CD4-positive, alpha-beta T cell (primary cell): Measurements from ENCODE around the gene SOWAHC. TPM values are rescaled to one million over a fixed set of nuclear protein-coding genes. Genes with fewer than 3 reads are reported as not detected.
"Not testable (repeated sequence)": the region's sequence is repeated elsewhere in the genome, so short reads cannot be mapped to it uniquely, and the experiment has no call there.

Experiments
- ATAC-seq: fragments of 200-7000 bp; cut with Tn5 transposase; one replicate; pipeline ENCODE4 v1.10.0; 2022; ENCODE audit warnings: mild to moderate bottlenecking; ENCODE audit not compliant: poor library complexity
- CTCF ChIA-PET: fragments of 350-600 bp; sonication (Branson Sonifier 250); formaldehyde crosslinking; loops from one replicate; lab custom pipeline; 2021; ENCODE audit warnings: antibody characterized with exemption, inconsistent platforms; lab: Charles Lee
- POLR2A ChIA-PET: fragments of 350-600 bp; sonication (Branson Sonifier 250); formaldehyde crosslinking; loops from one replicate; lab custom pipeline; 2021; ENCODE audit warnings: antibody characterized with exemption, inconsistent platforms; lab: Charles Lee
- DNase-seq, 14 experiments: peaks; one replicate each; pipeline ENCODE4 v3.0.0-alpha.2; 2013 to 2020; ENCODE audit warnings: mixed read lengths in 2 of 14
- H3K27ac ChIP-seq, 2 donors: one replicate each; pipeline versions ENCODE4 v1.5.1 to v1.7.0; 2013; ENCODE audit warnings: low read length in 2 of 2, low read depth in 1 of 2, mild to moderate bottlenecking in 1 of 2
- H3K27me3 ChIP-seq, 2 experiments: 1 replicate in 1 of 2; 2 replicates in 1 of 2; pipeline versions ENCODE4 v1.6.1 to v1.7.0; 2013; ENCODE audit warnings: low read length in 2 of 2, control low read depth in 1 of 2, mild to moderate bottlenecking in 1 of 2, moderate library complexity in 1 of 2; ENCODE audit not compliant: insufficient read depth in 2 of 2, control insufficient read depth in 1 of 2
- H3K36me3 ChIP-seq: one replicate; pipeline ENCODE4 v1.6.1; 2013; ENCODE audit warnings: low read length, control low read depth; ENCODE audit not compliant: insufficient read depth
- H3K4me1 ChIP-seq: one replicate; pipeline ENCODE4 v1.6.1; 2013; ENCODE audit warnings: low read length, control low read depth; ENCODE audit not compliant: insufficient read depth
- H3K4me3 ChIP-seq: one replicate; pipeline ENCODE4 v1.5.1; 2013; ENCODE audit warnings: mild to moderate bottlenecking, low read length, moderate library complexity
- H3K9me3 ChIP-seq, 2 experiments: 1 replicate in 1 of 2; 2 replicates in 1 of 2; pipeline versions ENCODE4 v1.6.1 to v1.7.0; 2013; ENCODE audit warnings: low read length in 2 of 2, mild to moderate bottlenecking in 2 of 2, control low read depth in 1 of 2, moderate library complexity in 1 of 2; ENCODE audit not compliant: control insufficient read depth in 1 of 2, insufficient read depth in 1 of 2
- H3K27ac Mint-ChIP-seq: one replicate; pipeline ENCODE4 v1.8.0; 2020; ENCODE audit warnings: mixed read lengths
- H3K27me3 Mint-ChIP-seq: one replicate; pipeline ENCODE4 v1.8.0; 2021; ENCODE audit warnings: mixed read lengths
- H3K36me3 Mint-ChIP-seq: one replicate; pipeline ENCODE4 v1.8.0; 2021; ENCODE audit warnings: low read depth, mixed read lengths
- H3K4me1 Mint-ChIP-seq: one replicate; pipeline ENCODE4 v1.8.0; 2021; ENCODE audit warnings: low read depth, mixed read lengths
- H3K4me3 Mint-ChIP-seq: one replicate; pipeline ENCODE4 v1.8.0; 2020; ENCODE audit warnings: mild to moderate bottlenecking, mixed read lengths
- H3K9me3 Mint-ChIP-seq: one replicate; pipeline ENCODE4 v1.8.0; 2020; ENCODE audit warnings: mixed read lengths
- intact Hi-C, 2 experiments: fragments of 100-400 bp; cut with DNase I in 1 of 2; cut with micrococcal nuclease in 1 of 2; formaldehyde crosslinking; loops; one replicate each; pipeline versions ENCODE4 v1.15.1 to v1.9.0; 2023 to 2025; cut with DNase I, micrococcal nuclease
- polyA plus RNA-seq, 2 donors: library from polyadenylated mRNA; unstranded; fragments of 120-200 nt; gene quantifications; one replicate each; pipeline ENCODE4 v1.2.1, GENCODE V29; 2013
- total RNA-seq, 174 experiments: library from RNA in 2 of 174; stranded (reverse) in 2 of 174; gene quantifications; one replicate each; pipeline ENCODE4 v1.2.3 and lab custom pipeline; 2021 to 2026
- TF ChIP-seq, protein P1 (sequence below): fragments of 200-600 bp; IDR thresholded peaks from one replicate; pipeline ENCODE4 v1.8.0; 2022; ENCODE audit warnings: antibody characterized with exemption, mild to moderate bottlenecking

The SOWAHC gene, protein sequence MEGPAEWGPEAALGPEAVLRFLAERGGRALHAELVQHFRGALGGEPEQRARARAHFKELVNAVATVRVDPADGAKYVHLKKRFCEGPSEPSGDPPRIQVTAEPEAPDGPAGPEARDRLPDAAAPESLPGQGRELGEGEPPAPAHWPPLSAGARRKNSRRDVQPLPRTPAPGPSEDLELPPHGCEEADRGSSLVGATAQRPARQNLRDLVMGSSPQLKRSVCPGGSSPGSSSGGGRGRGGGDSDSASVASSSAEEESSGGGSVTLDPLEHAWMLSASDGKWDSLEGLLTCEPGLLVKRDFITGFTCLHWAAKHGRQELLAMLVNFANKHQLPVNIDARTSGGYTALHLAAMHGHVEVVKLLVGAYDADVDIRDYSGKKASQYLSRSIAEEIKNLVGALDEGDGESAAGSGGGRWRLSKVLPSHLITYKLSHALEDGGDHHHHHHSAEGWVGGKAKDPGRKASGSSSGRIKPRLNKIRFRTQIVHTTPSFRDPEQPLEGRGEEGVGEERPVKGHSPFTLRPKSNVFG
- total RNA-seq = 1 to 10 TPM; 1.3 to 1.6 TPM
- polyA plus RNA-seq (2013, experiment 1 of 2) = 0.33 TPM
- 0.78 TPM for polyA plus RNA-seq (2013, experiment 2 of 2)
- 0.74 to 6.1 (median 3.0) reads per million in 172 experiments for total RNA-seq (lab: John Stamatoyannopoulos, UW)

DNA sequence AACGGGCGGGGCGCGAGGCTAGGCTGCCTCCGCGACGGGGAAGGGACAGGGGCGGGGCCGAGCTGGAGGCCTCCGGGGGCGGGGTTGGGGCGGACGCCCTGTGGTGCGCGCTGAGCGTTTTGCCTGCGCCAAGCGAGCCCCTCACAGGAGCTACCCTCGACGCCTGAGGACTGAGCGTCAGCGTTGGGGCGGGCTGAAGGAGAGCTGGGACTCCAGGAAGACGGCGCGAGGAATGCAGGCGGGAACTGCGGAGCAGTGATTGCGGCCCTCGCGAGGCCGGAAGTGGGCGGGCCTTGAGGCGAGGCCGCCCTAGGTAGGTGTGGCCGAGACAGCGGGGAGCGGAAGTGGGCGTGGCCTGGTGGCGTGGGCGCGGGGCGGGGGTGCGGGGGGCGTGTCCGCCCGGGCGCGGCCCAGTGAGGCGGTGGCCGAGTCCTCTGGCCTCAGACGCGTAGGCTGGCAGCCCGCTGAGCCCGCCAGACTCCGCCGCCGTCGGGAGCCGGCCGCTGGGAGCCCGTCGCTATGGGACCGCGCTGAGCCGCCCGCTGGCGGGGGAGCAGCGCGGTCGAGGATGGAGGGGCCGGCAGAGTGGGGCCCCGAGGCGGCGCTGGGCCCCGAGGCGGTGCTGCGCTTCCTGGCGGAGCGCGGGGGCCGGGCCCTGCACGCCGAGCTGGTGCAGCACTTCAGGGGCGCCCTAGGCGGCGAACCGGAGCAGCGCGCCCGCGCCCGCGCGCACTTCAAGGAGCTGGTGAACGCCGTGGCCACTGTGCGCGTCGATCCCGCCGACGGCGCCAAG, at the start of gene SOWAHC, which contains the start of gene SEPTIN10:
TSS of gene SOWAHC (plus strand) at position 443 of the 793 bp plus-strand sequence. CDS start at position 569, 126 bp downstream.
TSS of gene SEPTIN10 (minus strand) at position 45 of the 793 bp plus-strand sequence. CDS start 139 bp downstream, outside the sequence.
- intact Hi-C loops = loop anchor here in 1 of 2 experiments (10.0 kb wide), 1 partner anchor 899 kb away; the partner anchor contains the start of gene RANBP2
- H3K36me3 ChIP-seq = no peaks in the 10 kb centered on the region
- CTCF ChIA-PET = no interaction called here
- POLR2A ChIA-PET = interaction anchor here (1.1 kb wide), 2 partner anchors 17 to 68 kb away, joined by 3 to 4 read pairs; no protein-coding TSS in a partner anchor
- Mint-ChIP-seq H3K27me3 (peaks cover 84% of the 10 kb centered on the region), H3K4me1 (peaks cover 27% of the 10 kb centered on the region), H3K4me3 (peak within 1 kb of the TSS; percentile 94), H3K36me3 (no peaks in the 10 kb centered on the region), H3K9me3 (no peaks in the 10 kb centered on the region), H3K27ac (peak within 1 kb of the TSS; percentile 79)
- DNase-seq = peak; percentile 57 to 88 (median 74)
- peak within 1 kb of the TSS; percentile 50 for H3K4me3 ChIP-seq
- H3K4me1 ChIP-seq = peaks cover 14% of the 10 kb centered on the region
- TF ChIP-seq, protein P1, sequence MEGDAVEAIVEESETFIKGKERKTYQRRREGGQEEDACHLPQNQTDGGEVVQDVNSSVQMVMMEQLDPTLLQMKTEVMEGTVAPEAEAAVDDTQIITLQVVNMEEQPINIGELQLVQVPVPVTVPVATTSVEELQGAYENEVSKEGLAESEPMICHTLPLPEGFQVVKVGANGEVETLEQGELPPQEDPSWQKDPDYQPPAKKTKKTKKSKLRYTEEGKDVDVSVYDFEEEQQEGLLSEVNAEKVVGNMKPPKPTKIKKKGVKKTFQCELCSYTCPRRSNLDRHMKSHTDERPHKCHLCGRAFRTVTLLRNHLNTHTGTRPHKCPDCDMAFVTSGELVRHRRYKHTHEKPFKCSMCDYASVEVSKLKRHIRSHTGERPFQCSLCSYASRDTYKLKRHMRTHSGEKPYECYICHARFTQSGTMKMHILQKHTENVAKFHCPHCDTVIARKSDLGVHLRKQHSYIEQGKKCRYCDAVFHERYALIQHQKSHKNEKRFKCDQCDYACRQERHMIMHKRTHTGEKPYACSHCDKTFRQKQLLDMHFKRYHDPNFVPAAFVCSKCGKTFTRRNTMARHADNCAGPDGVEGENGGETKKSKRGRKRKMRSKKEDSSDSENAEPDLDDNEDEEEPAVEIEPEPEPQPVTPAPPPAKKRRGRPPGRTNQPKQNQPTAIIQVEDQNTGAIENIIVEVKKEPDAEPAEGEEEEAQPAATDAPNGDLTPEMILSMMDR = no peak
- no peak within 1 kb of the TSS for H3K27ac ChIP-seq
- peaks cover 0 to 26% of the 10 kb centered on the region in 2 experiments for H3K9me3 ChIP-seq
- peak; percentile 89 for ATAC-seq
- H3K27me3 ChIP-seq = peaks cover 29 to 74% of the 10 kb centered on the region in 2 experiments

DNA sequence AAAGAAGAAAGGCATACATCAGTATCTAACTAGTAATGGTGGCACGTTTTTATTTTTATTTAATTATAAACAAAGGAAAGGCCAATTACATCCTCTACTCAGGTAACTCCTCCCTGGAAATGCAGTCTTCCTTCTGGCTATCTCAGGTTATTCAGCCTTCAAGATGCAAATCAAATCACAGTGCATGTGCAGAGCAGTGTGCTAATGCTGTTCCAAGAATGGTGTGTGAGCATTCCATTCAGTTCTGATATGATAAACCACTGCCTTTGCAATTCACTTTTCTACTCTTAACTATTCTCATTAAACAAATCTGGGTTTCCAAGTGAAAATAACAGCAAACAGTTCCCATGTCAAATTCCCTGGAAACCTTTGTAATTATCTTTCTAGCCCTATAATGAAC, 38.8 kb upstream of the SOWAHC start:
- Mint-ChIP-seq H3K36me3 (no peaks in the 10 kb centered on the region), H3K4me3 (no peak overlapping the region), H3K27me3 (peaks cover 20% of the 10 kb centered on the region), H3K27ac (no peak overlapping the region), H3K9me3 (no peaks in the 10 kb centered on the region), H3K4me1 (no peaks in the 10 kb centered on the region)
- H3K27me3 ChIP-seq = peaks cover 0 to 3% of the 10 kb centered on the region in 2 experiments
- intact Hi-C loops = no loop called here
- POLR2A ChIA-PET = no interaction called here
- TF ChIP-seq, protein P1 = no peak
- DNase-seq = no peak
- no peak for ATAC-seq
- H3K4me1 ChIP-seq = no peaks in the 10 kb centered on the region
- H3K36me3 ChIP-seq = no peaks in the 10 kb centered on the region
- H3K4me3 ChIP-seq = no peak overlapping the region
- H3K9me3 ChIP-seq = no peaks in the 10 kb centered on the region
- H3K27ac ChIP-seq = no peak overlapping the region
- CTCF ChIA-PET = no interaction called here

DNA sequence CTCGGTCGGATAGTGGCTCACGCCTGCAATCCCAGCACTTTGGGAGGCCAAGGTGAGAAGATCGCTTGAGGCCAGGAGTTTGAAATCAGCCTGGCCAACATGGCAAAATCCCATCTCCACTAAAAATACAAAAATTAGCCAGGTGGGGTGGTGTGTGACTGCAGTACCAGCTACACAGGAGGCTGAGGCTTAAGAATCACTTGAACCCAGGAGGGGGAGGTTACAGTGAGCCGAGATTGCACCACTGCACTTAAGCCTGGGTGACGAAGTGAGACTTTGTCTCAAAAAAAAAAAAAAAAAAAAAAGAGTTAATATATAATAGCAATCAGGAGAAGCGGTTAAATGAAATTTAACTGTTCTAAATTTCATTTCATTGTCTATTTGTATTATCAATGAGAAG, 36.5 kb upstream of the SOWAHC start:
- H3K4me3 ChIP-seq, POLR2A ChIA-PET, CTCF ChIA-PET, ATAC-seq, H3K27ac Mint-ChIP-seq, H3K36me3 ChIP-seq, H3K36me3 Mint-ChIP-seq, H3K4me1 ChIP-seq, H3K27me3 ChIP-seq, intact Hi-C loops, H3K27ac ChIP-seq, DNase-seq, H3K9me3 Mint-ChIP-seq, H3K4me1 Mint-ChIP-seq, H3K4me3 Mint-ChIP-seq, H3K9me3 ChIP-seq: not testable (repeated sequence)
- H3K27me3 Mint-ChIP-seq = peaks cover 14% of the 10 kb centered on the region
